Mesodermal cell (in vitro differentiated cells): ENCODE data around the gene TUBB4B. TPM values are rescaled to one million over a fixed set of nuclear protein-coding genes. Genes with fewer than 3 reads are reported as not detected.

Source experiments
- H3K27ac ChIP-seq: 2 replicates; pipeline ENCODE4 v1.7.0; 2013; ENCODE audit warnings: mild to moderate bottlenecking, low read depth, low read length, moderate library complexity; ENCODE audit not compliant: severe bottlenecking
- H3K36me3 ChIP-seq: 2 replicates; pipeline ENCODE4 v1.7.1; 2013; ENCODE audit warnings: mild to moderate bottlenecking, low read length, moderate library complexity; ENCODE audit not compliant: control insufficient read depth, insufficient read depth
- H3K4me1 ChIP-seq: one replicate; pipeline ENCODE4 v1.7.1; 2013; ENCODE audit warnings: mild to moderate bottlenecking, low read length; ENCODE audit not compliant: insufficient read depth, control insufficient read depth, poor library complexity, severe bottlenecking
- H3K4me3 ChIP-seq: 2 replicates; pipeline ENCODE4 v1.7.0; 2013; ENCODE audit warnings: low read length, control low read depth, mild to moderate bottlenecking; ENCODE audit not compliant: insufficient read depth, poor library complexity, severe bottlenecking; ENCODE audit errors: extremely low read depth
- H3K9me3 ChIP-seq: 2 replicates; pipeline ENCODE4 v1.7.1; 2013; ENCODE audit warnings: mild to moderate bottlenecking, low read length, moderate library complexity; ENCODE audit not compliant: control insufficient read depth
- WGBS, 2 experiments: methylation state at CpG; one replicate each; pipeline ENCODE4 v1.1.5; 2013; ENCODE audit warnings: missing lambda C conversion rate in 2 of 2; ENCODE audit not compliant: insufficient coverage in 2 of 2; 5-methylcytosine and 5-hydroxymethylcytosine counted together
- polyA plus RNA-seq, 2 experiments: library from polyadenylated mRNA; stranded (reverse); fragments of 50-300 nt; gene quantifications; one replicate each; pipeline ENCODE4 v1.2.3, GENCODE V29; 2013

TUBB4B gene
- 341 TPM for polyA plus RNA-seq (2013, experiment 1 of 2)
- polyA plus RNA-seq (2013, experiment 2 of 2): 341 TPM

- 0 to 1% methylated on average over 48 to 62 of the region's 67 CpGs for WGBS, 2 experiments
- peaks cover 12% of the 10 kb centered on the region for H3K4me1 ChIP-seq
- H3K27ac ChIP-seq: peak within 1 kb of the TSS; percentile 91
- peaks cover 27% of the 10 kb centered on the region for H3K36me3 ChIP-seq
- H3K9me3 ChIP-seq: no peaks in the 10 kb centered on the region
- H3K4me3 ChIP-seq: peak within 1 kb of the TSS; percentile 93
Observed at GRCh38 chr9:137240841-137241489, at the start of gene TUBB4B. TUBB4B (plus strand) TSS chr9:137241287; CDS start chr9:137241361, 74 bp downstream.

DNA sequence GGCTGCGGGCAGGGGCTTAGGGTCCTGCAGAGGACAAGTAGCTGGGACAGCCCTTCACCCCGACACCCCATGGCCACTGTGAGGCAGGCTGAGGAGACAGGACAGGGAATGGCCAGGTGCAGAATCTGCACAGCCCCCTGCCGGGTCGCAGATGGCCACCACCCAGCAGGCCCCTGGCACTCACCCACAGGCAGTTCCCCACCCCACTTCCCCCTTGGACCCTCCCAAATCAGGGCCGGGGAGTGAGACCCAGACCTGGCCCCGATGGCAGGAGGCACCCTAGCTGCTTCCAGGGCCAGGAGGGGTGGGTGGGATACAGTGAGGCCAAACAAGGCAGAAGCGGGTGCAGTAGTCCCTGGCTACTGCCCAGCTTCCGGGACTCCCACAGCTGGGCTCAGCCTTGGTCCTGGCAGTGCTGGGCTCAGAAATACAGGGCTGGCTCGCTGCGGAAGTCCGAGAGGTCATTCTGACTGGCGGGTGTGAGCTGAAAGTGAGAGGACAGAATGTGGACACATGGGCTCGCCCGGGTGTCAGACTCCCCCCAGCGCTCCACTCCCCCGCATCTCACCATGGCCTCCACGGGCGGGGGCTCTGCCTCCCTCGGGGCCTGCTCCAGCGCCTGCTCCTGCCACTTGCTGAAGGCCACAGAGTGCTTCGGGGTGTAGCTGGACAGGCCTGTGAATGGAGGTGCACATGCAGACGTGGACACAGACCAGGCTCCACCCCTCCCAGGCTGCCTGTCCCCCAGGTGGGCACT, 49.2 kb upstream of the TUBB4B start:
- 94 to 95% methylated on average over 10 to 17 of the region's 22 CpGs for WGBS, 2 experiments
- Histone ChIP-seq H3K4me3 (no peak overlapping the region), H3K36me3 (peaks cover 26% of the 10 kb centered on the region), H3K27ac (no peak overlapping the region), H3K9me3 (no peaks in the 10 kb centered on the region), H3K4me1 (peaks cover 21% of the 10 kb centered on the region)

- Histone ChIP-seq H3K27ac (no peak overlapping the region), H3K4me1 (peaks cover 16% of the 10 kb centered on the region), H3K9me3 (no peaks in the 10 kb centered on the region), H3K4me3 (no peak overlapping the region), H3K36me3 (peaks cover 20% of the 10 kb centered on the region)
- WGBS, 2 experiments: 91 to 100% methylated on average over 4 to 9 of the region's 10 CpGs
Observed at GRCh38 chr9:137192448-137192780, 48.7 kb upstream of the TUBB4B start.

DNA sequence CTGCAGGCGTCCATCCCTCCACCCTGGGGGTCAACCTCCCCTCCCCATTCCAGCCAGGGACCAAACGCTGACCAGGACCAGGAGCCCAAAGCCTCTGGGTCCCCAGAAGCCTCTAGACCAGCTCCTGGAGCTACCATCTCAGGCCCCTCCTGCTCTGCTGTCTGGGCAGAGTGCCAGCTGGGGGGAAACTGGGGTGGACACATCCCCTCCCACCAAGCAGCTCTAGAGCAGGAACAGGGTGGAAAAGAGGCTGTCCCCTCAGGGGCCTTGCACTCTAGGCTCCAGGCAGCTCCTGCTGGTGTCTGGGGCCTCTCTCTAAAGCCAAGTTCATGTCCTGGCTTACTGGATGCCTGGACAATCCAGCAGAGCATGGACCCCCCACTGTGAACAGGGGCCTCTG, 48.2 kb upstream of the TUBB4B start:
- H3K36me3 ChIP-seq: peaks cover 20% of the 10 kb centered on the region
- H3K4me3 ChIP-seq: no peak overlapping the region
- no peak overlapping the region for H3K27ac ChIP-seq
- WGBS, 2 experiments: 90 to 92% methylated on average over 2 of the region's 2 CpGs
- no peaks in the 10 kb centered on the region for H3K9me3 ChIP-seq
- peaks cover 12% of the 10 kb centered on the region for H3K4me1 ChIP-seq

GRCh38 chr9:137193771-137194170, 47.3 kb upstream of the TUBB4B start:
- H3K27ac ChIP-seq: no peak overlapping the region
- WGBS, 2 experiments: 97 to 98% methylated on average over 8 to 9 of the region's 14 CpGs
- H3K4me3 ChIP-seq: no peak overlapping the region
- peaks cover 20% of the 10 kb centered on the region for H3K36me3 ChIP-seq
- peaks cover 14% of the 10 kb centered on the region for H3K4me1 ChIP-seq
- no peaks in the 10 kb centered on the region for H3K9me3 ChIP-seq

- Histone ChIP-seq H3K4me1 (peaks cover 19% of the 10 kb centered on the region), H3K9me3 (no peaks in the 10 kb centered on the region), H3K4me3 (no peak overlapping the region), H3K27ac (no peak overlapping the region), H3K36me3 (peaks cover 20% of the 10 kb centered on the region)
- WGBS, 2 experiments: 85 to 87% methylated on average over 13 to 16 of the region's 16 CpGs
Observed at GRCh38 chr9:137194388-137194787, 46.7 kb upstream of the TUBB4B start.

GRCh38 chr9:137194909-137195308, 46.2 kb upstream of the TUBB4B start:
- Histone ChIP-seq H3K4me3 (no peak overlapping the region), H3K27ac (no peak overlapping the region), H3K4me1 (peaks cover 14% of the 10 kb centered on the region), H3K36me3 (peaks cover 19% of the 10 kb centered on the region), H3K9me3 (no peaks in the 10 kb centered on the region)
- WGBS, 2 experiments: 80 to 96% methylated on average over 6 to 7 of the region's 10 CpGs

DNA sequence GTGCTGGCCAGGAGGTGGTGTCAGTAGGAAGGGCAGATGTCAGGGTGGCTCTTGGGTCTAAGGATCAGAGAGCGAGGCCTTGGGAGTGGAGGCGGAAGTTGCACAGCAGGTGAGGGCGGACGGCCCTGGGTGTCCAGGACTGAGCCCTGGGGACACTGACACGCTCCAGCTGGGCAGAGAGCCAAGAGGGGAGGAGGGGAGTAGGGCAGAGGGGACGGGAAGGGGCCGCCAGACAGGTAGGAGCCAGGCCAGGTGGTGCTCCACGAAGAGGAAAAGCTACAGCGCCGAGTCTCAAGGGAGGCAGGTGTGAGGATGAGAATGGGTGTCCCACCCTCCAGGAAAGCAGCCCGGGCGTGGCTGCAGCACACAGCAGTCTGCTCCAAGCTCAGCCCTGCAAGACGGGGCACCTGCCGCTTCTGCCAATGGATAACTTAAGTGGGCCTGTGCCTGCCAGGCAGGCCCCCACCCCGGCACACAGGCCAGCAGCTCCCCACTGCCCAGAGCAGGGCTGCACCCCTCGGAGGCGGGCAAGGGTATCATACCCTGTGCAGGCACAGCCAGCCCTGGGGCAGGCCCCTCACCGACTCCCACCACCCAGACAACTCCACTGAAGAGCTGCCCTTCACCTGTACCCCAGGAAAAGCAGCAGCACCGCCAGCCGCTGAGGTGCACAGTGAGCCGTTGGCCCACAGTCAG, 45.4 kb upstream of the TUBB4B start:
- Histone ChIP-seq H3K36me3 (peaks cover 13% of the 10 kb centered on the region), H3K4me1 (peaks cover 8% of the 10 kb centered on the region), H3K9me3 (no peaks in the 10 kb centered on the region), H3K27ac (no peak overlapping the region), H3K4me3 (no peak overlapping the region)
- WGBS, 2 experiments: 93 to 97% methylated on average over 20 to 21 of the region's 21 CpGs

- no peak overlapping the region for H3K27ac ChIP-seq
- peaks cover 15% of the 10 kb centered on the region for H3K4me1 ChIP-seq
- 93 to 94% methylated on average over 16 to 19 of the region's 19 CpGs for WGBS, 2 experiments
- no peaks in the 10 kb centered on the region for H3K36me3 ChIP-seq
- no peaks in the 10 kb centered on the region for H3K9me3 ChIP-seq
- H3K4me3 ChIP-seq: no peak overlapping the region
Observed at GRCh38 chr9:137198051-137198901, 42.8 kb upstream of the TUBB4B start.

- peaks cover 2% of the 10 kb centered on the region for H3K36me3 ChIP-seq
- no peaks in the 10 kb centered on the region for H3K9me3 ChIP-seq
- 76 to 84% methylated on average over 8 to 11 of the region's 11 CpGs for WGBS, 2 experiments
- no peak overlapping the region for H3K27ac ChIP-seq
- peaks cover 15% of the 10 kb centered on the region for H3K4me1 ChIP-seq
- H3K4me3 ChIP-seq: peak overlapping the region; percentile 46
Observed at GRCh38 chr9:137198902-137199283, 42.2 kb upstream of the TUBB4B start.
